GM12878 (cell line): ENCODE data around the gene SYDE2. TPM values are rescaled to one million over a fixed set of nuclear protein-coding genes. Genes with fewer than 3 reads are reported as not detected.

Experiments used
- ATAC-seq: fragments of 200-7000 bp; cut with Tn5 transposase; 3 replicates; pipeline ENCODE4 v1.9.1; 2020; ENCODE audit warnings: mild to moderate bottlenecking, moderate library complexity
- BruUV-seq: library from RNA; stranded (reverse); fragments of 400-500 nt; replicated peaks from 2 replicates; lab custom pipeline; 2021; lab: Mats Ljungman, UMichigan
- CTCF ChIA-PET: fragments of 300-600 bp; sonication (Branson Sonifier 250); formaldehyde crosslinking; extraction: SDS; loops from one replicate; lab custom pipeline; 2021; ENCODE audit warnings: inconsistent platforms; lab: Yijun Ruan, JAX
- POLR2A ChIA-PET: fragments of 350-600 bp; formaldehyde crosslinking; extraction: SDS; loops from one replicate; lab custom pipeline; 2021; ENCODE audit warnings: inconsistent platforms; lab: Charles Lee
- RAD21 ChIA-PET: fragments of 300-600 bp; sonication (Branson Sonifier 250); formaldehyde crosslinking; loops from one replicate; lab custom pipeline; 2023; ENCODE audit warnings: antibody characterized with exemption; ENCODE audit not compliant: unreplicated experiment; lab: Charles Lee
- SMC1A ChIA-PET: fragments of 300-600 bp; sonication (Branson Sonifier 250); formaldehyde crosslinking; loops from one replicate; lab custom pipeline; 2023; ENCODE audit not compliant: unreplicated experiment, uncharacterized antibody; lab: Charles Lee
- DNase-seq: peaks from one replicate; pipeline ENCODE4 v3.0.0-alpha.2; 2011; ENCODE audit warnings: low read depth, low spot score
- FAIRE-seq: peaks from 3 replicates; lab custom pipeline; 2011; peaks lifted over from hg19 to GRCh38; lab: Jason Lieb, UNC
- H2AFZ ChIP-seq: 2 replicates; pipeline ENCODE4 v1.6.0; 2011; ENCODE audit warnings: low read depth, low read length, control low read depth; ENCODE audit not compliant: control insufficient read depth
- H3K27ac ChIP-seq: 2 replicates; pipeline ENCODE4 v1.5.1; 2011; ENCODE audit warnings: control low read depth; ENCODE audit not compliant: control insufficient read depth, insufficient read depth
- H3K27me3 ChIP-seq, 2 experiments: replicated peaks in 1 of 2; 2 replicates each; pipeline versions ENCODE4 v1.6.0 to v1.6.1; 2011; ENCODE audit warnings: low read length in 1 of 2; ENCODE audit not compliant: control insufficient read depth in 2 of 2, insufficient read depth in 2 of 2
- H3K36me3 ChIP-seq, 2 experiments: 2 replicates each; pipeline ENCODE4 v1.5.1; 2011; ENCODE audit warnings: low read length in 1 of 2; ENCODE audit not compliant: control insufficient read depth in 2 of 2, insufficient read depth in 2 of 2
- H3K4me1 ChIP-seq: 2 replicates; pipeline ENCODE4 v1.6.1; 2011; ENCODE audit warnings: mild to moderate bottlenecking, low read length, moderate library complexity, mixed read lengths; ENCODE audit not compliant: control insufficient read depth, insufficient read depth
- H3K4me2 ChIP-seq: 2 replicates; pipeline ENCODE4 v1.6.0; 2011; ENCODE audit warnings: control low read depth; ENCODE audit not compliant: control insufficient read depth, insufficient read depth
- H3K4me3 ChIP-seq: fragments of 200-600 bp; sonication (generic); 2 replicates; pipeline ENCODE4 v1.5.1; 2016
- H3K79me2 ChIP-seq: 2 replicates; pipeline ENCODE4 v1.6.0; 2011; ENCODE audit warnings: low read length; ENCODE audit not compliant: control insufficient read depth, insufficient read depth
- H3K9ac ChIP-seq: 2 replicates; pipeline ENCODE4 v1.8.0; 2011; ENCODE audit warnings: low read length, control low read depth, mixed read lengths; ENCODE audit not compliant: control insufficient read depth, insufficient read depth
- H3K9me3 ChIP-seq: replicated peaks from 3 replicates; pipeline ENCODE4 v1.5.1; 2011; ENCODE audit warnings: mild to moderate bottlenecking, low read length; ENCODE audit not compliant: control insufficient read depth, insufficient read depth
- H4K20me1 ChIP-seq: 2 replicates; pipeline ENCODE4 v1.6.0; 2011; ENCODE audit not compliant: control insufficient read depth, insufficient read depth
- ATF3 ChIP-seq: IDR thresholded peaks from 2 replicates; pipeline ENCODE4 v1.6.1; 2011; ENCODE audit warnings: low read depth, mild to moderate bottlenecking, low read length, moderate library complexity, borderline replicate concordance; ENCODE audit errors: extremely low read depth
- BHLHE40 ChIP-seq, 2 experiments: fragments of 450-650 bp in 1 of 2; IDR thresholded peaks; 2 replicates each; pipeline ENCODE4 v1.6.1; 2011 to 2017; ENCODE audit warnings: low read depth in 2 of 2, borderline replicate concordance in 1 of 2, improper control_type of control experiment in 1 of 2, low read length in 1 of 2, mild to moderate bottlenecking in 1 of 2
- CHD4 ChIP-seq: fragments of 200-600 bp; sonication (generic); IDR thresholded peaks from 2 replicates; pipeline ENCODE4 v1.6.1; 2016; ENCODE audit warnings: mild to moderate bottlenecking
- E4F1 ChIP-seq: fragments of 450-650 bp; IDR thresholded peaks from 2 replicates; pipeline ENCODE4 v1.6.1; 2018; ENCODE audit warnings: borderline replicate concordance, mild to moderate bottlenecking; ENCODE audit not compliant: partially characterized antibody
- EED ChIP-seq: sonication (generic); IDR thresholded peaks from 2 replicates; pipeline ENCODE4 v1.6.1; 2016; ENCODE audit warnings: antibody characterized with exemption, low read depth
- EP300 ChIP-seq, 2 experiments: fragments of 150-350 bp in 1 of 2; IDR thresholded peaks; 2 replicates each; pipeline ENCODE4 v1.6.1; 2011 to 2012; ENCODE audit warnings: low read depth in 2 of 2, low read length in 2 of 2, borderline replicate concordance in 1 of 2, improper control_type of control experiment in 1 of 2, inconsistent platforms in 1 of 2; ENCODE audit not compliant: control insufficient read depth in 1 of 2
- HDAC6 ChIP-seq: fragments of 200-600 bp; sonication (generic); IDR thresholded peaks from one replicate; pipeline ENCODE4 v1.8.0; 2017; ENCODE audit warnings: antibody characterized with exemption; ENCODE audit not compliant: unreplicated experiment
- HDGF ChIP-seq: fragments of 450-650 bp; IDR thresholded peaks from 2 replicates; pipeline ENCODE4 v1.6.1; 2016; ENCODE audit warnings: antibody characterized with exemption
- IKZF1 ChIP-seq: fragments of 450-650 bp; conservative IDR thresholded peaks from 2 replicates; pipeline ENCODE4 v1.6.1; 2017; ENCODE audit warnings: antibody characterized with exemption, mild to moderate bottlenecking
- NFXL1 ChIP-seq: fragments of 450-650 bp; IDR thresholded peaks from 2 replicates; pipeline ENCODE4 v1.6.1; 2017; ENCODE audit warnings: antibody characterized with exemption, mild to moderate bottlenecking, borderline replicate concordance
- NR2F1 ChIP-seq: fragments of 450-650 bp; conservative IDR thresholded peaks from 2 replicates; pipeline ENCODE4 v1.6.1; 2017; ENCODE audit warnings: mild to moderate bottlenecking
- POLR2AphosphoS2 ChIP-seq: IDR thresholded peaks from 2 replicates; pipeline ENCODE4 v1.6.1; 2011; ENCODE audit warnings: low read depth, mild to moderate bottlenecking, low read length, improper control_type of control experiment, moderate library complexity
- SMARCA5 ChIP-seq: fragments of 450-650 bp; IDR thresholded peaks from 2 replicates; pipeline ENCODE4 v1.6.1; 2017; ENCODE audit warnings: mild to moderate bottlenecking
- SMC3 ChIP-seq: IDR thresholded peaks from 2 replicates; pipeline ENCODE4 v1.6.1; 2011; ENCODE audit warnings: low read length, improper control_type of control experiment, borderline replicate concordance
- SPI1 ChIP-seq: IDR thresholded peaks from 2 replicates; pipeline ENCODE4 v1.6.1; 2011; ENCODE audit warnings: low read depth, mild to moderate bottlenecking, low read length, moderate library complexity, borderline replicate concordance; ENCODE audit not compliant: insufficient read depth
- ZNF592 ChIP-seq: fragments of 450-650 bp; IDR thresholded peaks from 2 replicates; pipeline ENCODE4 v1.6.1; 2017; ENCODE audit warnings: mild to moderate bottlenecking, moderate library complexity
- ZNF622 ChIP-seq: fragments of 450-650 bp; IDR thresholded peaks from 2 replicates; pipeline ENCODE4 v1.6.1; 2017; ENCODE audit warnings: mild to moderate bottlenecking, inconsistent platforms
- ZZZ3 ChIP-seq: IDR thresholded peaks from 2 replicates; pipeline ENCODE4 v1.6.1; 2011; ENCODE audit warnings: low read depth; ENCODE audit not compliant: control insufficient read depth, insufficient read length
- WGBS: methylation state at CpG from one replicate; pipeline ENCODE4 v1.1.6; 2016; ENCODE audit warnings: low lambda C conversion rate; ENCODE audit not compliant: insufficient replicate concordance, insufficient coverage; ENCODE audit errors: missing lambda C conversion rate; 5-methylcytosine and 5-hydroxymethylcytosine counted together
- in situ Hi-C: fragments of 300-500 bp; cut with MboI; formaldehyde crosslinking; loops from 9 replicates; pipeline ENCODE4 v1.14.3; 2018; ENCODE audit warnings: mixed read lengths
- intact Hi-C: fragments of 100-400 bp; cut with micrococcal nuclease; formaldehyde crosslinking; loops from one replicate; pipeline ENCODE4 v1.14.2; 2022; ENCODE audit not compliant: unreplicated experiment
- polyA plus RNA-seq, 11 experiments: library from polyadenylated mRNA; depleted of rRNA in 4 of 11; unstranded in 6 of 11; stranded (reverse) in 5 of 11; fragments of >200 nt; fragmentation: Nextera tagmentation in 4 of 11; fragmentation: Illumina TruSeq in 1 of 11; extraction: Ambion mirVana in 4 of 11; extraction: Trizol in 1 of 11; gene quantifications; 1 replicate in 1 of 11; 2 replicates in 10 of 11; pipeline versions ENCODE4 v1.2.1 to v1.2.3, GENCODE V29; 2011 to 2016; ENCODE audit warnings: inconsistent platforms in 2 of 11, missing spikeins in 2 of 11, low read depth in 1 of 11
- total RNA-seq, 4 experiments: library from RNA; depleted of rRNA in 3 of 4; stranded (reverse); fragments of >200 nt in 3 of 4; fragmentation: Illumina TruSeq in 1 of 4; extraction: Trizol in 1 of 4; gene quantifications; 2 replicates each; pipeline versions ENCODE4 v1.2.1 to v1.2.3, GENCODE V29; 2013 to 2021

SYDE2 gene
- total and polyA plus RNA-seq, 10 of the 15 experiments (the other 5 are each of a cell fraction or from before 2014, with no cell fraction given): 0.37 to 4.1 (median 1.8) TPM; not detected in 1

GRCh38 chr1:85121744-85122143 is 79.1 kb downstream of the SYDE2 start (continued):
- TF ChIP-seq SMC3 (no peak), ZNF622 (no peak)

GRCh38 chr1:85118751-85119150 is 82.1 kb downstream of the SYDE2 start:
- RAD21 ChIA-PET: no interaction called here
- intact Hi-C loops: no loop called here
- 86% methylated on average over 1 of the region's 1 CpG for WGBS

More at GRCh38 chr1:85118751-85119150, 82.1 kb downstream of the SYDE2 start:
- no TSS peak for BruUV-seq
- Histone ChIP-seq H3K36me3 (no peaks in the 10 kb centered on the region), H2AFZ (no peak overlapping the region), H3K4me2 (no peak overlapping the region), H3K4me1 (no peaks in the 10 kb centered on the region), H3K27me3 (no peaks in the 10 kb centered on the region), H3K79me2 (no peaks in the 10 kb centered on the region), H3K9me3 (no peaks in the 10 kb centered on the region), H3K9ac (no peak overlapping the region), H3K27ac (no peak overlapping the region), H4K20me1 (no peaks in the 10 kb centered on the region), H3K4me3 (no peak overlapping the region)
- FAIRE-seq (no peak), DNase-seq (no peak), ATAC-seq (no peak)
- ChIA-PET POLR2A (no interaction called here), SMC1A (no interaction called here), CTCF (no interaction called here)
- in situ Hi-C loops: no loop called here
- no peak for TF ChIP-seq EP300 (IDR thresholded peaks at IDR 0.05; ENCODE audit: borderline replicate concordance in 1 of 2, control insufficient read depth in 1 of 2, low read depth in 2 of 2, low read length in 2 of 2)
- TF ChIP-seq IKZF1: no peak
- no peak for TF ChIP-seq CHD4
- no peak for TF ChIP-seq SPI1
- TF ChIP-seq ATF3: no peak
- no peak for TF ChIP-seq NFXL1
- no peak for TF ChIP-seq HDAC6
- no peak for TF ChIP-seq ZZZ3
- no peak for TF ChIP-seq SMARCA5
- TF ChIP-seq E4F1: no peak
- no peak for TF ChIP-seq ZNF592
- no peak for TF ChIP-seq HDGF
- no peak for TF ChIP-seq POLR2AphosphoS2
- no peak for TF ChIP-seq EED
- no peak for TF ChIP-seq NR2F1
- no peak for TF ChIP-seq BHLHE40 (IDR thresholded peaks at IDR 0.05; ENCODE audit: borderline replicate concordance in 1 of 2, low read depth in 2 of 2, low read length in 1 of 2)
